ENCODE results near the gene SMARCAL1. TPM values are rescaled to one million over a fixed set of nuclear protein-coding genes. Genes with fewer than 3 reads are reported as not detected.
A peak's percentile ranks its signal among the peaks of the same experiment; 100 is the strongest.
"Not testable (repeated sequence)": the region's sequence is repeated elsewhere in the genome, so short reads cannot be mapped to it uniquely, and the experiment has no call there.

SMARCAL1 gene
- total RNA-seq, 2 experiments from 2014 or later: 23.6 to 27.5 TPM

DNA sequence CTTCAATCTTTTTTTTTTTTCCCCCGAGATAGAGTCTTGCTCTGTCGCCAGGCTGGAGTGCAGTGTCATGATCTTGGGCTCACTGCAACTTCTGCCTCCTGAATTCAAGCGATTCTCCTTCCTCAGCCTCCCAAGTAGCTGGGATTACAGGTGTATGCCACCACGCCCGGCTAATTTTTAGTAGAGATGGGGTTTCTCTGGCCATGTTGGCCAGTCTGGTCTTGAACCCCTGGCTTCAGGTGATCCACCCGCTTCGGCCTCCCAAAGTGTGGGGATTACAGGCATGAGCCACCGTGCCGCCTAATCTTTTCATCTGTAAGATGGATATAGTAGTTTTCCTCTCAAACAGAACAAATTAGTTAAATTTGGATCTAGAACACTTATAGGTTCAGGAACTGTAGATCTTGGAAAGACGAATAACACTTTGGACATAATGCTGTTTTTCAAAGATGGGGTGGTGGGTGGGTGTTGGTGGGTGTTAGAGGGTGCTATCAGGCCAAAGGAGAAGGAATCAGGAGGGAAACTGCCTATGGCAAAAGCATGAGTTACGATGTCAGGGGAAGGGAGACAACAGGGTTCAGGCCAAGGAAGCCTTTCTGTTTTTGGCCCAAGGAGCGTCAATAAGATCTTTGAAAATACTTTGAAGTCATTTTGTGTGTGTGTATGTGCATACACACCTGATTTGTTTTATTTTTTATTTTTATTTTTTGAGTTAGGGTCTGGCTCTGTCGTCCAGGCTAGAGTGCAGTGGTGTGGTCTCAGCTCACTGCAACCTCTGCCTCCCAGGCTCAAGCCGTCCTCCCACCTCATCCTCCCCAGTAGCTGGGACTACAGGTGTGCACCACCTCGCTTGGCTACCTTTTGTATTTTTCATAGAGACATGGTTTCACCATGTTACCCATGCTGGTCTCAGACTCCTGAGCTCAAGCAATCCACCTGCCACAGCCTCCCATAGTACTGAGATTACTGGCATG is 93.1 kb downstream of the SMARCAL1 start:
- no peak overlapping the region for H3K27ac Mint-ChIP-seq

DNA sequence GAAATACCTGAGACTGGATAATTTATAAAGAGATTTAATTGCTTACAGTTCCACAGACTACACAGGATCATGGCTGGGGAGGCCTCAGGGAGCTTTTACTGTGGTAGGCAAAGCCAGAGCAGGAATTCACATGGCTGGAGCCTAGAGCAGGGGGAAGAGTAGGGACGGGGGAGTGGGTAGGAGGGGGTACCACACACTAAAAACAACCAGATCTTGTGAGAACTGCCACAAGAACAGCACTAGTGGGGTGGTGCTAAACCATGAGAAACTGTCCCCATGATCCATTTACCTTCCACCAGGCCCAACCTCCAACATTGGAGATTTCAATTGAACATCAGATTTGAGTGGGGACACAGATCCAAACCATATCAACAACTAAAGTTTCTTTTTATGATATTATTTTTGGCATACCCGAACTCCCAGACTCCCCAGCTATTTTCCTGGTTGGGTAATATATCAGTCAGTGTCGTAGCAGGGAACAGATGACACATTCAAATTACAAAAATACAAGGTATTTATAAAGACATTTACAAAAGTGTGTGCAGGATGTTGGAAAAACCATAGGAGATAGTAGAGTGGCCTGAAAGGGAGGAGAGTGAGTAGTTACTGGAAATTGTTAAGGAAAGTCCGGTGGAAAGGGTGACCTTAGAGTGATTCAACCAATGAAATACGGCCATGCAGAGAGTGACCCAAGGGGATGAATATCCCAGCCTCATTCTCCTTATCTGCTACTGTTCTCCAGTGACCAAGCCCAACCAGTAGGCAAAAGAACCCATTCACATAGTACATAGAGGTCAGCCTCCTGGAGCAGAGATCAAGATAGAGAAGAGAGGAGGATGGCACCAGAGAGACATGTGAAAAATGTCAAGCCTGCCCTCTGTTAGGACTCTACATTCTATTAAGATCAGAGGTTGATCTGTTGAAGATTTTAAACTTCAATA is 95.2 kb downstream of the SMARCAL1 start:
- peaks cover 43% of the 10 kb centered on the region for H3K36me3 Mint-ChIP-seq (ENCODE audit: low read depth)
- H3K27ac Mint-ChIP-seq: no peak overlapping the region

More for the DNA sequence above, 93.1 kb downstream of the SMARCAL1 start:
- Mint-ChIP-seq H3K9me3 (no peaks in the 10 kb centered on the region), H3K36me3 (ENCODE audit: low read depth) (peaks cover 58% of the 10 kb centered on the region), H3K4me1 (peaks cover 40% of the 10 kb centered on the region), H3K27me3 (no peaks in the 10 kb centered on the region), H3K4me3 (no peak overlapping the region)
- DNase-seq: no peak
- ChIA-PET CTCF (interaction anchor here (0.5 to 1.8 kb wide), 2 partner anchors 10 to 14 kb away, joined by 3 to 6 read pairs; no protein-coding TSS in a partner anchor), POLR2A (interaction anchor here (1.0 to 1.5 kb wide), 2 partner anchors 9 to 92 kb away, joined by 4 read pairs; no protein-coding TSS in a partner anchor)

DNA sequence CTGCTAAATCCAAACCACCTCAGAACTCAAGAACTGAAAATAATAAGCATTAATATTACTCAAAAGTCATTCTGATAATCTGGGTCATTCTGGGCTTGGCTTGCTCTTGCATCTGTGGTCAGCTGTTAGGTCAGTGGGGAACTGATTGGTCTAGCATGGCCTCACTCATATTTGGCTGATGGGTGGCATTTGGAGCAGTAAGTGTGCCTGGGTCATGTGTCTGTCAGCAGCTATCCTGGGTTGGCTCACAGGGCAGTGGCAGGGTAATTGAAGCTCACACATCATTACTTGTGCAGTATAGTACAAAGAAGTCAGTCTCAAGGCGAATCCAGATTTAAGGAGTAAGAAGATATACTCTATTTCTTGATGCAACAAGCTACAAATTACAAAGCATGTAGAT is 95.9 kb downstream of the SMARCAL1 start:
- CTCF ChIA-PET: interaction anchor here (1.5 to 1.6 kb wide), 2 partner anchors 10 to 159 kb away, joined by 3 to 4 read pairs; no protein-coding TSS in a partner anchor
- POLR2A ChIA-PET: interaction anchor here (1.0 to 2.5 kb wide), 4 partner anchors 10 to 503 kb away, joined by 3 to 11 read pairs (median 4); no protein-coding TSS in a partner anchor
- peaks cover 16% of the 10 kb centered on the region for H3K4me1 Mint-ChIP-seq
- H3K36me3 Mint-ChIP-seq (ENCODE audit: low read depth): peaks cover 35% of the 10 kb centered on the region
- no peaks in the 10 kb centered on the region for H3K9me3 Mint-ChIP-seq
- DNase-seq: no peak
- H3K27me3 Mint-ChIP-seq: no peaks in the 10 kb centered on the region
- no peak overlapping the region for H3K27ac Mint-ChIP-seq
- no peak overlapping the region for H3K4me3 Mint-ChIP-seq

More for the DNA sequence above, 95.2 kb downstream of the SMARCAL1 start:
- ChIA-PET POLR2A (interaction anchor here (1.0 to 1.5 kb wide), 3 partner anchors 10 to 94 kb away, joined by 3 to 4 read pairs (median 4); no protein-coding TSS in a partner anchor), CTCF (interaction anchor here (0.6 to 1.8 kb wide), 3 partner anchors 11 to 192 kb away, joined by 3 to 6 read pairs (median 4); no protein-coding TSS in a partner anchor)
- H3K27me3 Mint-ChIP-seq: no peaks in the 10 kb centered on the region
- no peak overlapping the region for H3K4me3 Mint-ChIP-seq
- DNase-seq: no peak
- no peaks in the 10 kb centered on the region for H3K9me3 Mint-ChIP-seq
- peaks cover 24% of the 10 kb centered on the region for H3K4me1 Mint-ChIP-seq

DNA sequence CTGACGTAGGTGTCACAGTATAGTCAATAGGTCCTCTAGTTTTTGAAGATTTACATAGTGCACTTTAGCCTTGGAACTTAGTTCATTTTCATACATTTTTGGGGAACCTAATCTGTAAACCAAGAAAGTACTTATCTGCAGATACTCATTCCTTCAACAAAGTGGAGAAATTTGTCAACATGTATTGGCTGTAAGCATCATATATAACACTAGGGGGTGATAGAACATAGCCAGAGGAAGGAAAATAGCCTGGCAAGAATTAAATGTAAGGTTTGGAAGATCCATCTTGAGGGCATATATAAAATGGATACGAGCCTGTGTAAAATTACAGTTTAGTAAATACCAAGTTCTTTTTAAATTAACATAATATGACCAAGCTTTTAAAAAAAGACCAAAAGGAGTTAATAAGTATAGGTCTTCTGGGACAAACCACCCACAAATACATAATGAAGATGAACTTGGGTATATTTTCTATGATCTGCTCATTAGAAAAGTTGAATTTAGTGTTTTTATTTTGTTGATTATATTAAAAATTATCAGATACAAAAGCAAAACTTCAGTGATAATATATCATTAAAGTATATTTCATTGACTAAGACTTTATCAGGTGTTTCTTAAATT is 104.6 kb downstream of the SMARCAL1 start:
- no peak for DNase-seq
- Mint-ChIP-seq H3K36me3 (ENCODE audit: low read depth) (no peaks in the 10 kb centered on the region), H3K4me1 (no peaks in the 10 kb centered on the region), H3K27me3 (no peaks in the 10 kb centered on the region), H3K9me3 (no peaks in the 10 kb centered on the region), H3K27ac (no peak overlapping the region), H3K4me3 (no peak overlapping the region)
- POLR2A ChIA-PET: no interaction called here
- CTCF ChIA-PET: interaction anchor here (1.1 to 7.5 kb wide), 5 partner anchors 18 to 151 kb away, joined by 3 to 99 read pairs (median 9); partner anchors contain the start of genes RPL37A and SMARCAL1

DNA sequence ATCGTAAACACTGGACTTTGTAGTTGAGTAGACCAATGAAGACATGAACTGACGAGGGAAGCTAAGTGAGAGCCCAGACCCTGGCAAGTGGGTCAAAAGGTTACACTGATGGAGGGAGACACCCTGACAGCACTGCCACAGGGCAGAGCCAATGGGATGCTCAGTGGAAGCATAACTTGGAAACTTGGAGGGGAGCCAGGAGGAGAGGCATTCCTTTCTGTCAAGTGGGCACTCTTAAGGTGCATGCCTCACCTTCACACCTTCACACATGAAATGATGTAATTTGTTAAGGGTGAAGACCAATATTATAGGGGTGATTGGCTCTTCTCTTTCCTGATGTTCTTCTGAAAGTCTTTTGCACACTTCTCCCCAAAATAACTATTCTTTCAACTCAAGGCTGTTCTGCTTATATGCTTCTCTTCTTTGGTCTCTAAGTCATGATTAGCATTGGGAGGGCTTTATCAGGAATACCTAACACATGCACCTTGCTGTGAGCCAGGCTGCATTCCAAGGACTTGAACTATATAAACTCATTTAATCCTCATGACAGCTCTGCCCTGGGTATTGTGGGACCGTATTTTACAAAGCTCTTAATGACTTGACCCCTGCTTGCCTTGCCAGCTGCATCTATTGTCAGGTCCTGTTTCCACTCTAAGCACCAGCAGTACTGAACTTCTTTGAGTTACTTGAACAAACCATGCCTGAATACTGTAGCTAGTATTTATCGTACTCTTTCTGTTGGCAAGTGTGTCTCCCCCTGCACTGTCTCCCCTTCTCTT is 105.4 kb downstream of the SMARCAL1 start:
- POLR2A ChIA-PET: no interaction called here
- Mint-ChIP-seq H3K4me3 (no peak overlapping the region), H3K9me3 (no peaks in the 10 kb centered on the region), H3K27ac (no peak overlapping the region), H3K4me1 (no peaks in the 10 kb centered on the region), H3K36me3 (ENCODE audit: low read depth) (no peaks in the 10 kb centered on the region), H3K27me3 (no peaks in the 10 kb centered on the region)
- no peak for DNase-seq
- CTCF ChIA-PET: interaction anchor here (0.5 to 7.5 kb wide), 13 partner anchors 9 to 176 kb away, joined by 3 to 99 read pairs (median 4); partner anchors contain the start of genes RPL37A and SMARCAL1

DNA sequence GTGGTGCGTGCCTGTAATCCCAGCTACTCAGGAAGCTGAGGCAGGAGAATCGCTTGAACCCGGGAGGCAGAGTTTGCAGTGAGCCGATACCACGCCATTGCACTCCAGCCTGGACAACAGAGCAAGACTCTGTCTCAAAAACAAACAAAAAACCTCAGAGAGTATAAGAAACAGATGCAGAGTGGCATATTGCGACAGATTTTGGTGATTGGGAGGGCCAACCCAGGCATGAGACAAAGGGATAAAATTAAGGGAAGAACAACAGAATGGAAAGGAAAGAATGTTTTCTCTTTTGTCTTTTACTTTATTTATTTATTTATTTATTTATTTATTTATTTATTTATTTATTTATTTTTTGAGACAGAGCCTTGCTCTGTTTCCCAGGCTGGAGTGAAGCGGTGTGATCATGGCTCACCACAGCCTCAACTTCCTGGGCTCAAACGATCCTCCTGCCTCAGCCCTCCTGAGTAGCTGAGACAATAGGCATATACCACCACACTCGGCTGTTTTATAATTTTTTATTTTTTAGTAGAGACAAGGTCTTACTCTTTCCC is 106.4 kb downstream of the SMARCAL1 start:
- POLR2A ChIA-PET; H3K4me1 Mint-ChIP-seq; H3K27me3 Mint-ChIP-seq; H3K27ac Mint-ChIP-seq; DNase-seq; H3K9me3 Mint-ChIP-seq; H3K4me3 Mint-ChIP-seq; H3K36me3 Mint-ChIP-seq (ENCODE audit: low read depth): not testable (repeated sequence)
- CTCF ChIA-PET: interaction anchor here (0.7 to 7.5 kb wide), 14 partner anchors 8 to 171 kb away, joined by 3 to 99 read pairs (median 3); no protein-coding TSS in a partner anchor

DNA sequence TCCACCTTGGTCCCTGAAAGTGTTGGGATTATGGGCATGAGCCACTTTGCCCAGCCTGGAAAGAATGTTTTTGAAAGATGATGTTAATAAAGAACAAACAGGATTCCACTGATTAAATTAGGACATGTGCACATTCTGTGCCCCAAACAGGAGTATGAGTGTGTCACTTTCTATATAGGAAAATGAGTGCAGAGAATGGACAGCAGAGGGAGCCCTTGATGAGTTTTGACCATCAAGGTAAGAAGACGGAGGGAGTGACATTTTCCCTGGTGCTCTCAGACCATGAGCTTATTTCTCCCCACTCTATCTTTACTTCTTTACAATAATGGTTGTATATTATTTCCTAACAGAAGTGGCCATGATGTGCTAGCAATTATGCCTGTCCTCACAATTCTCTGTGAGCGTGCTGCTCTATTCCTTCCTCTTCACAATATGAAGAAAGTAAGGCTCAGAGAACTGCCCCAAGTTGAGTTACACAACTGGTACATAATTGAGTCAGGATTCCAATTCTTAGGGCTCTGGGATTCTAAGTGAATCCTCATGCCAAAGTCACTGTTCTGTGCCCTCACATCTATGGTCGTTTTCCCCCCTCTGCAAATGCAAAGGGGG is 107.0 kb downstream of the SMARCAL1 start:
- no peaks in the 10 kb centered on the region for H3K4me1 Mint-ChIP-seq
- ChIA-PET POLR2A (interaction anchor here (1.2 kb wide), 1 partner anchor 148 kb away, joined by 3 read pairs; no protein-coding TSS in a partner anchor), CTCF (interaction anchor here (0.6 to 7.5 kb wide), 13 partner anchors 9 to 222 kb away, joined by 3 to 99 read pairs (median 4); partner anchors contain the start of gene RPL37A)
- no peaks in the 10 kb centered on the region for H3K9me3 Mint-ChIP-seq
- H3K27me3 Mint-ChIP-seq: no peaks in the 10 kb centered on the region
- H3K36me3 Mint-ChIP-seq (ENCODE audit: low read depth): no peaks in the 10 kb centered on the region
- H3K4me3 Mint-ChIP-seq: no peak overlapping the region
- no peak overlapping the region for H3K27ac Mint-ChIP-seq
- DNase-seq: peak; percentile 50

DNA sequence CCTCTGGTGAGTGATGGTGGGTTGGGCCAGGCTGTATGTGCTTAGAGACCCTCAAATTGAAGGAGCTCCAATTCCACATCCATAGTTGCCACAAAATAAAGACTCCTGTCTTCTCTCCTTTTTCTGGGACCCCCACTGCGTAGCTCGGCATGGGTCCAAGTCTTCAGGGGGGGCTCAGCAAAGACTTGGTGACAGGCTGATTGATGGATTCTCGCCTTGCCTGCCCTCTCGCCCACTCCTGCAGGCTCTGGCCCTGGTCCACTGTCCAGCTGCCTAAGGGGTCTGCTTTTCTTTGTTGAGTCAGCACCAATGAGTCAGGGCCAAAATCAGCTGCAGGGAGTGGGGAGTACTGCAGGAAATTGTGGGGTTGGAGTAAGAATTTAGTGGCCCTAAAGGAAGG is 107.8 kb downstream of the SMARCAL1 start:
- no peak overlapping the region for H3K27ac Mint-ChIP-seq
- no peak overlapping the region for H3K4me3 Mint-ChIP-seq
- H3K4me1 Mint-ChIP-seq: no peaks in the 10 kb centered on the region
- H3K27me3 Mint-ChIP-seq: no peaks in the 10 kb centered on the region
- ChIA-PET CTCF (interaction anchor here (0.6 to 7.5 kb wide), 6 partner anchors 11 to 173 kb away, joined by 3 to 99 read pairs (median 6); no protein-coding TSS in a partner anchor), POLR2A (interaction anchor here (1.2 kb wide), 1 partner anchor 147 kb away, joined by 3 read pairs; no protein-coding TSS in a partner anchor)
- H3K9me3 Mint-ChIP-seq: no peaks in the 10 kb centered on the region
- DNase-seq: no peak
- no peaks in the 10 kb centered on the region for H3K36me3 Mint-ChIP-seq (ENCODE audit: low read depth)

DNA sequence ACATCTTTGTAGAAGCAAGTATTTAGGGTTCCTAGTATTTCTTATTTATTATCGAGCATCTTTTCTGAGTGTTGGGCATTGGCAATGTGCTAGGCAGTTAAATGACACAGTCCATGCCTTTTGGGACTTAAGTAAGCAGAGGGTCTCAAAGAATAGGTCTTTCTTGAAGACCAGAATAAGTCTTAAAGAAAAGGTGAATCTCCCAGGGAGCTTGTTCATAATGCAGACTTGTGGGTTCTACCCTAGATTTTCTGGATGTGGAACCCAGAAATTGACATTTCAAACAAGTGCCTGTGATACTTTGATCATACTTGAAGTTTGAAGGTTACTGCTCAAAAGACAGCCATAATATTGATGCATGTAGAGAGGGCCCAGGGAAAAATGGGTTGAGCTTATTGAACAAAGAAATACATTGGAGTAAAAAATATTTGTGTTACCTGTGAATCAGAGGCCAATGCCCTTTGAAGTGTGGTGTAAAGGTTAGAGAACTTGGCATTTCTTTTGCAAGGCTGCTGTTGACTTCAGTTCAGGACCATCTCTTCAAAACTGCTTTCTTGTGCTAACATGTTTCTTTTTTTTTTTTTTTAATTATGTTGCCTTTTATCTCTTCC is 110.7 kb downstream of the SMARCAL1 start:
- H3K27ac Mint-ChIP-seq: no peak overlapping the region
- H3K4me1 Mint-ChIP-seq: no peaks in the 10 kb centered on the region
- H3K4me3 Mint-ChIP-seq: no peak overlapping the region
- H3K27me3 Mint-ChIP-seq: no peaks in the 10 kb centered on the region
- no peak for DNase-seq
- H3K9me3 Mint-ChIP-seq: no peaks in the 10 kb centered on the region
- ChIA-PET CTCF (interaction anchor here (0.6 kb wide), 1 partner anchor 160 kb away, joined by 3 read pairs; no protein-coding TSS in a partner anchor), POLR2A (no interaction called here)
- H3K36me3 Mint-ChIP-seq (ENCODE audit: low read depth): no peaks in the 10 kb centered on the region

DNA sequence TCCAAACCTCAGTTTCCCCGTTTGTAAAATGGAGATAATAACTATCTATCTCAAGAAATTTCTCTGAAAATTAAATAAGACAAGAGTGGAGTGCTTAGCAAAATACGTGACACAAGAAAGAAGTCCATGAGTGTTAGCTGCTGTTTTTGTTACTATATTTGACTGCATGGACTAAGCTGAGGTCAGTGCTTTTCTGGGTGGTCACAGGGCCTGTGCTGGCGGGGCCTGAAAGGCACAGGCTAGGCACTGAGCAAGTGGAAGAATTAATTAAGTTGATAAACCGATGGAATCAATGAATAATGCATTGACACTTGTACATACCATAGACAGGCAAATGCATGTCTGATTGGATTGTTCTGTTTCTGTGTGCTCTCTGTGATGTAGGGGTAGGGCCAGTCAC is 113.7 kb downstream of the SMARCAL1 start:
- ChIA-PET POLR2A (no interaction called here), CTCF (interaction anchor here (1.2 to 1.8 kb wide), 2 partner anchors 136 to 141 kb away, joined by 3 to 4 read pairs; no protein-coding TSS in a partner anchor)
- Mint-ChIP-seq H3K4me1 (no peaks in the 10 kb centered on the region), H3K27me3 (no peaks in the 10 kb centered on the region), H3K27ac (no peak overlapping the region), H3K9me3 (no peaks in the 10 kb centered on the region), H3K36me3 (ENCODE audit: low read depth) (no peaks in the 10 kb centered on the region), H3K4me3 (no peak overlapping the region)
- no peak for DNase-seq

All from activated CD4-positive, alpha-beta memory T cell treated with anti-CD3 and anti-CD28 coated beads, Interleukin-2, amount 10 ng/mL, durations not matched to agents 7 days and 5 days (primary cell).